IPS-20b (cell line): ENCODE measurements around the gene PLXNB2.

ENCODE experiments used
- H3K27ac ChIP-seq: one replicate; pipeline ENCODE4 v1.5.1; 2013; ENCODE audit warnings: low read length
- H3K27me3 ChIP-seq: 2 replicates; pipeline ENCODE4 v1.6.1; 2013; ENCODE audit warnings: mild to moderate bottlenecking, low read length, inconsistent platforms; ENCODE audit not compliant: insufficient read depth
- H3K36me3 ChIP-seq: 2 replicates; pipeline ENCODE4 v1.6.1; 2013; ENCODE audit warnings: low read depth, mild to moderate bottlenecking, inconsistent platforms, low read length, moderate library complexity; ENCODE audit not compliant: insufficient read depth
- H3K4me1 ChIP-seq: 2 replicates; pipeline ENCODE4 v1.6.1; 2013; ENCODE audit warnings: mild to moderate bottlenecking, control low read depth, inconsistent platforms, low read length, moderate library complexity; ENCODE audit not compliant: insufficient read depth
- H3K4me3 ChIP-seq: 2 replicates; pipeline ENCODE4 v1.5.1; 2013; ENCODE audit warnings: mild to moderate bottlenecking, low read length, inconsistent platforms
- H3K9ac ChIP-seq: 2 replicates; pipeline ENCODE4 v1.6.1; 2013; ENCODE audit warnings: low read depth, mild to moderate bottlenecking, inconsistent platforms, low read length, moderate library complexity
- H3K9me3 ChIP-seq: 2 replicates; pipeline ENCODE4 v1.6.1; 2013; ENCODE audit warnings: mild to moderate bottlenecking, low read depth, low read length, inconsistent platforms; ENCODE audit not compliant: insufficient read depth

PLXNB2 gene

DNA sequence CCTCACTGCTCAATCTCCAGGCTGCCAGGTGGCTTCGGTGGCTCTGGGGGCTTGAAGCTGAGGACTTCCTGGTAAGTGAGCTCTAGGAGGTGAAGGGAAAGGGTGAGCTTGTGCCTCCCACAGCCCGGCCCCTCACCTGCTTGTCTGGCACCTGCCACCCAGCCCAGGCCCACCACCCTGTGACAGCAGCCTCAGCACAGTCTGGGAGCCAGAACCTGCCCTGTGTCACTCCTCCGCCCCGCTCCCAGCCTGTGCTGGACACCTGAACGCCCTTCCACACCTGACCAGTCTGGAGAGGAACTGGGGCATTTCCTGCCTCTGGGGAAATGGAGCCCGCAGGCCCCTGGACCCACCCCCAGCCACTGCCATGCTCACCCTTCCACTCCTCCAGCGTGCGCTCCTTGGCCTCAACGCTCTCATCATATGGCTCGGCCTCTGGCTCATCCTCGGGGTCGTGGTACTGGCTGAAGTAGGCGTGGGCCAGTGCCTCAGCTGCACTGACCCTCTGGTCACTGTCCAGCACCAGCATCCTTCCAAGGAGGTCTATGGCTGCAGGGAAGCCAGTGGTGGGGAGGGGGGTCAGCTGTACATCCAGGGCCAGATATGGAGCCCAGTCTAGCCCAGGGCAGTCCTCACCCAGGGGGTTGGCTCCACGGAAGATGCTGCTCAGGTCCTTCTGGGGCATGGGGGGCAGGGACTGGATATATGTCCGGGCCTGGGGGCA lies 42.3 kb downstream of the PLXNB2 start:
- Histone ChIP-seq H3K27ac (no peak overlapping the region), H3K9me3 (no peaks in the 10 kb centered on the region), H3K36me3 (no peaks in the 10 kb centered on the region), H3K4me3 (no peak overlapping the region), H3K9ac (no peak overlapping the region), H3K4me1 (peaks cover 3% of the 10 kb centered on the region; the same call in 1 of the 2 replicates), H3K27me3 (peaks cover 65% of the 10 kb centered on the region)

DNA sequence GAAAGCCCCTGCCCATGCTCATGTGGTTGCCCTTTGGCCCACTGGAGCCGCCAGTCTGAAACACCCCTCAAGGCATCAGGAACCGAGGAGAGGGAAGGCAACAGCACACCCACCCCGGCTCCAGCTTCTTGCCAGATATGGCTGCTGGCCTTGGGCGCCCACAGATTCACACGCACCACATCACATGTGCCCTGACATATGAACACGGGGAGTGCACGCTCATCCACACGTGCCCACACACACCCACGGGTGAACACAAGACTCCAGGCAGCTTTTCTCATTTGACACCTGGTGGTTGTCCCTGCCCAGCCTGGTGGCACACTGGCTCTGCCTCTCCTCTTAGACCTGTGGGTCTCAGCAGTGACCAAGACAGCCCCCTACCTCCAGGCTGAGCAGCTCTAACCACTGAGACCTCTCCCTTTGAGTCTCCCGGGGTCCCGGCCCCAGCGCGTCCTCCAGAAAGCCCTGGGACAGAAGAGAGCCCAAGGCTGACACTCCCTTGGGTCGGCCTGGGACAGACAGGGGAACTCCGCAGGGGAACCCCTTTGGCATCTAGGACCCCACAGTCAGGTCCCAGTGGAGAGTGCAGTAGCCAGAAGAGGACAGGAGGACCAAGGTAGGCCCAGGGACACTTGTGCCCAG lies 43.2 kb downstream of the PLXNB2 start:
- peaks cover 58% of the 10 kb centered on the region for H3K27me3 ChIP-seq
- no peak overlapping the region for H3K9ac ChIP-seq
- no peak overlapping the region for H3K27ac ChIP-seq
- no peak overlapping the region for H3K4me3 ChIP-seq
- peaks cover 3% of the 10 kb centered on the region; the same call in 1 of the 2 replicates for H3K4me1 ChIP-seq
- no peaks in the 10 kb centered on the region for H3K9me3 ChIP-seq
- no peaks in the 10 kb centered on the region for H3K36me3 ChIP-seq

DNA sequence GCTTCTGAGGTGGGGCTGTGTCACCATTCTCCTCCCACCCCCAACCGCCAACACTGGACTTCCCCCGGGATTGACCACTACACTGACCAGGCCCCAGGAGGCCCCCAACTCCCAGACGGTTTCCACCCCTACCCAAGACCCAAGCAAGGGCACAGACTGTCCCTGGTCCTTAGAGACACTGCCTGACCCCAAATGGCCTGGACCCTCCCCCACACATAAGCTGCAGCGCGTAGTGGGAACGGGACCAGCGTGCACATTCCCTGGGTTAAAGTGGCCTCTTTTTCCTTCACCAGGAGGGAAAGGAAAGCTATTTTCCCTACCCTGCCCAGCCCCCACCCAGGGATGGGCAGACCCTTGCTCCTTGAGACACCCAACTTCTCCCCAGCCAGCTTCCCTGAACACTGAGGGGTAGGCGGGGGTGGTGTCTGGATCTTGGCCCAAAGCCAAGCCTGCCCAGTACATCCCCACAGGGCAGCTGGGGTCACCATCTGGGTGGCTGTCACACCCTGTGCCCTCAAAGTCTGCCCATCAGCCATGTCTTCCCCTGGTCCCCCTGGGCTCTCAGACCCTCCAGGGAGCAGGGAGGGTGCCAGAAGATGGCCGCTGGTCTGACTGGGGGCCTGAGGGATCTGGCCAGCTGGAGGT lies 44.4 kb downstream of the PLXNB2 start:
- H3K27ac ChIP-seq: no peak overlapping the region
- H3K4me3 ChIP-seq: no peak overlapping the region
- H3K9me3 ChIP-seq: no peaks in the 10 kb centered on the region
- peaks cover 47% of the 10 kb centered on the region for H3K27me3 ChIP-seq
- H3K9ac ChIP-seq: no peak overlapping the region
- H3K36me3 ChIP-seq: no peaks in the 10 kb centered on the region
- peaks cover 3% of the 10 kb centered on the region; the same call in 1 of the 2 replicates for H3K4me1 ChIP-seq

DNA sequence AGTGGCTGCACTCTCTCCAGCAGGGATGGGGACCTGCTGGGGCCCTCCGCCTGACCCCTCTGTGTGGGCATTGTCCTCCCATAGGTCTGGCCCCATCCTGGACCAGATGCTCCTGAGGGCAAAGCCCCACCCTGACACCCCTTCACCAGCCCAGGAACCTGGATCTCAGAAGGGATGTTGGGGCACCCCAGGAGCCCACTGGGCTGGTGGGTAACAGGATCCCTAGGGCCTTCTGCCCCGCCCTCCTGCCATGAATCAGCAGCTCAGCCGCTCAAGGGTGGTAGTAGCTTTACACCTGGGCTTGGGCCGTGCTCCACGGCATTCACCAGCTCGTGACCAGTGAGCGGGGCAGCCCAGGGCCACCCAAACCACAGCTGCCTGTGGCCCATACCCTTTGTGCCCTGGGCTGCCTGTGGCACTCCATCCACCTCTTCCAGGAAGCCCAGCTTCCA lies 45.0 kb downstream of the PLXNB2 start:
- H3K9me3 ChIP-seq: no peaks in the 10 kb centered on the region
- H3K27ac ChIP-seq: no peak overlapping the region
- H3K27me3 ChIP-seq: peaks cover 43% of the 10 kb centered on the region
- H3K9ac ChIP-seq: no peak overlapping the region
- no peaks in the 10 kb centered on the region for H3K36me3 ChIP-seq
- no peak overlapping the region for H3K4me3 ChIP-seq
- peaks cover 3% of the 10 kb centered on the region; the same call in 1 of the 2 replicates for H3K4me1 ChIP-seq

DNA sequence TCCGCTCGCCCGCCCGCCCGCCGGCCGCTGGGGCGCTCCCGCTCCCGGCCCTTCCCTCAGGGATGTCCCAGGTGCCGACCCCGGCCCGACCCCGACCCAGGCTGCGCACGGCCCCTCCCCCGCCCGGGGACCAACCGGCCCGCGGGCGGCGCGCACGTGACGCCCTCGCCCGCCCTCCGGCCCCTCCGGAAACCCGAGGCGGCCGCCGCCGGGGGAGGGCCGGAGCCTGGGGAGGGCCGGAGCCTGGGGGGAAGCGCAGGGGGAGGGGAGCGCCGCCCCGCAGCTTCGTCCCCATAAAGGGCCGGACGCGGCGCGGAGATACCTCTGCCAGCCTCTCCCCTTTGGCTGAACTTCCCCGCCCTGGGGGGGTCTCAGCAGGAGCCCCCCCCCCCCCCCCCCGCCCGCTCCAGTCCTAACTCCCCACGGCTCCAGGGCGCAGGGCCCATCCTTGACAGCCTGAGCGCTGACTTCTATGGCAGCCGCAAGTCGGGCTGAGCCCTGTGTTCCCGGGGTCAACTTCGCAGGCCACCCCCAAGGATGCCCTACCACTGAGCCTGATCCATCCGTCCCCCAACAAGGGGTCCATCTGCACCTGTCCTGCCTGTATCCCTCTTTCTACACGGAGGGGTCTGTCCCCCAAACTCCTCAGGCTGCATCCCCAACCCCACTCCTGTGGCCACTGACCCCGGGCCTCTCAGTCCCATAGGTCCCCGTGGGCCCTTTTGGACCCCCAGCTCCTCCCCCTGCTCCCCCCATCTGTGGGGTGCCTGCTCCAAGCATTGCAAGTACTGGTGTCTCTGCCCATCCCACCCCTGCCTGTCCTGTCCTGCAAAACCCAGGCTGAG lies 45.6 kb downstream of the PLXNB2 start, which contains the start of gene MAPK12:
MAPK12 (minus strand) TSS at position 69 of the 845 bp plus-strand sequence. CDS start 174 bp downstream, outside the sequence.
- peaks cover 3% of the 10 kb centered on the region; the same call in 1 of the 2 replicates for H3K4me1 ChIP-seq
- peaks cover 41% of the 10 kb centered on the region for H3K27me3 ChIP-seq
- peak within 1 kb of the TSS; percentile 60 for H3K4me3 ChIP-seq
- H3K27ac ChIP-seq: no peak within 1 kb of the TSS
- H3K9ac ChIP-seq: no peak within 1 kb of the TSS
- no peaks in the 10 kb centered on the region for H3K36me3 ChIP-seq
- H3K9me3 ChIP-seq: no peaks in the 10 kb centered on the region

DNA sequence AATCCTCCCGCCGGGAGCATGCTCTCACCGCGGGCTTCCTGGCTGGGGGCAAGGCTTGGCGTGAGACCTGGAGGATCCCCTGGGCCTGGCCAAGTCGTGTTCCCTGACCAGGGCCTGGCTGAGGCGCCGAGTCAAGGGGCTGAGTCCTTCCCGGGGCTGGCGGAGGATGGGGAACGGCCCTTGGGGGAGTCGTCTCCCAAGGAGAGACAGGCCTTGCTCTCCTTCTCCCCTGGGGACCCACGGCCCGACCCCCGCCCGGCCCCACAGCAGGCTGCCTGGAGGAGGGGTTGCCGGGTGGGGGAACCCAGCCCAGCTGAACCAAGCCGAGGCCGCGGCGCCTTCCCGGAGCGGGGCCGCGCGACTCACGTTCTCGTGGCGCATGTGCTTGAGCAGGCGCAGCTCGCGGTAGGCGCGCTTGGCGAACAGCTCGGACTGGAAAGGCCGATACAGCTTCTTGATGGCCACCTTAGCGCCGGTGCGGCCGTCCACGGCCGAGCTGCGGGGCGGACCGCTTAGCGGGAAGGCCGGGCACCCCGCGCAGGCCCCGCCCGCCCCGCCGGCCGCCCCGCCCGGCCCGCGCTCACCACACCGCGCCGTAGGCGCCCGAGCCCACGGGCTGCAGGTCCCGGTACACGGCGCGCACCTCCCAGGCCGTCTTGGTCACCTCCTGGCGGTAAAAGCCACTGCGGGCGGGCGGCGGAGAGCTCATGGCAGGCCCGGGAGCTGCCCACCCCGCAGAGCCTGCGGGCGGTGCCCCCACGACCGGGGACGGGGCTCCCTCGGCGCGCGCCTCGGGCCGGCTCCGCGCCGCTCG lies 46.4 kb downstream of the PLXNB2 start:
- Histone ChIP-seq H3K9me3 (no peaks in the 10 kb centered on the region), H3K4me3 (peak overlapping the region; percentile 60), H3K4me1 (peaks cover 3% of the 10 kb centered on the region; the same call in 1 of the 2 replicates), H3K36me3 (no peaks in the 10 kb centered on the region), H3K27ac (no peak overlapping the region), H3K9ac (no peak overlapping the region), H3K27me3 (peaks cover 34% of the 10 kb centered on the region)

DNA sequence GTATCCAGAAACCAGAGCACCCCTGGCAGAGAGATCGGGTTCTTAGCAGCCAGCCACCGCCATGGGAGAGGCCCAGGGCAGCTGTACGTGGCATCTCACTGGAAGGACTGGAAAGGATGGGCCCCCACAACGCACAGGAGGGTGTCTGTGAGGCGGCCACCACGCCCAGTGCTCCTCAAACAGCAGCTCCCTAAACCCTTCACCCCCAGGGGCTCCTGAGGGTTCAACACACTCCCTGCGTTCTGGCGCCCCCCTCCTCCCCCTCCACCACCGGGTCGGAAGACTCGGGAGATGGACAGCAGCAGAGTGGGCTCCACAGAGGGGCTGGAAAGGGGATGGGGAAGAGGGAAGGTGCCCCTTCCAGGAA lies 47.0 kb downstream of the PLXNB2 start:
- no peak overlapping the region for H3K27ac ChIP-seq
- peaks cover 34% of the 10 kb centered on the region for H3K27me3 ChIP-seq
- no peaks in the 10 kb centered on the region for H3K9me3 ChIP-seq
- H3K4me1 ChIP-seq: peaks cover 3% of the 10 kb centered on the region; the same call in 1 of the 2 replicates
- H3K36me3 ChIP-seq: no peaks in the 10 kb centered on the region
- H3K4me3 ChIP-seq: peak overlapping the region; percentile 60
- H3K9ac ChIP-seq: no peak overlapping the region

DNA sequence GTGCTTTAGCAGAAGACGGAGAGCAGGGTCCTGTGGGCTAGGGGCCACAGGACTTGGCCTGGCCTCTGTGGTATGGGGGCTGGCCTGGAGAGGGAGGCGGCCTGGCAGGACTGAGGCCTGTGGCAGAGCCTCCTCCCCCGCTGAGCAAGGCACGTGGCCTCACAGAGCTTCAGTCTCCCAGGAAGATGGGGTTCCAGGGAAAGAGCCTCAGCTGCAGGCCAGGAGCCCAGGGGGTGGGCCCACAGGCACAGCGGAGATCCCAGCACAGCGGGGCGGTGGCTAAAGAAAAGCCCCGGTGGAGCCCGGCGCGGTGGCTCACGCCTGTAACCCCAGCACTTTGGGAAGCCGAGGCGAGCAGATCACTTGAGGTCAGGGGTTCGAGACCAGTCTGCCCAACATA lies 48.1 kb downstream of the PLXNB2 start:
- H3K4me1 ChIP-seq: peaks cover 3% of the 10 kb centered on the region; the same call in 1 of the 2 replicates
- H3K36me3 ChIP-seq: no peaks in the 10 kb centered on the region
- no peak overlapping the region for H3K27ac ChIP-seq
- no peak overlapping the region for H3K9ac ChIP-seq
- H3K9me3 ChIP-seq: no peaks in the 10 kb centered on the region
- H3K4me3 ChIP-seq: no peak overlapping the region
- H3K27me3 ChIP-seq: peaks cover 29% of the 10 kb centered on the region

DNA sequence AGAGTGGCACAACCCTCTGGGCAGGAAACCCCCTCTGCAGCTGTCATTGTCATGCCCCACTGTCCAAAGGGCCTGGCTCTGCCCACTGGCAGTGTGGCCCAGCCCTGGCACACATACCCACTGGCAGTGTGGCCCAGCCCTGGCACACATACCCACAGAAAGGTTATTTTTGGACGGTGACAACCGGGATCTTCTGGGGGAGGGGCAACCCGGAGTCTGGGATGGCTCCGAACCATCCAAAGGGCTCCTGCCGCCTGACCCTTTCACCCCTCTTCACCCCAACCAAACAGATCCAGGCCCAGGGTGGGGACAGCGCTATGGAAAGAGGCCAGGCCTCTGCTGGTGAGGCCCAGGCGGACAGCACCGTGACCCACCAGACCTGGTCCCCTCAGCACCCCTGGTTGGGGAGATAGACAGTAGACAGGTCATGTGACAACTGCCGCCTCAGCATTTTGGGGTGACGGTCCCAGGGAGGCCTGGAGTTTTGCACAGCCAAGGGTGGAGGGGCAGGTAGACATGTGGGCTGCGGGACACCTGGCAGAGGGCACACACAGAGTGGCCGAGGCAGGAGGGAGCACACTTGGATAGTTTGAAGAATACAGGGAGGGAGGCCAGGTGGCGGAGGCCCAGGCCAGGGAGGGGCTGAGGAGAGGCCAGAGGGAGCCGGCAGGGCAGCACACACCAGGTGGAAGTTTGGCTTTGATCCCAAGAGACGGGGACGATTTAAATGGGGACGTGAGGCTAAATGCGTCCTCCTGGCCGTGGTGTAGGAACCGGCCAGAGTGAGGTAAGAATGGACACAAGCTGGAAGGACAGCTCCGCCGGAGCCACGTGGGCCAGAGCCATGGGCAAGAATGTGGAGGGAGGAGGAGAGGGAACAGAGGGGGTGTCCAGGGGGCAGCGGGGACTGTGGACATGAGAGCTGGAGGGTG lies 48.8 kb downstream of the PLXNB2 start:
- Histone ChIP-seq H3K9ac (no peak overlapping the region), H3K4me1 (peaks cover 3% of the 10 kb centered on the region; the same call in 1 of the 2 replicates), H3K4me3 (no peak overlapping the region), H3K9me3 (no peaks in the 10 kb centered on the region), H3K36me3 (no peaks in the 10 kb centered on the region), H3K27ac (no peak overlapping the region), H3K27me3 (peaks cover 29% of the 10 kb centered on the region)
